ENCODE data around the gene RFC2.

DNA sequence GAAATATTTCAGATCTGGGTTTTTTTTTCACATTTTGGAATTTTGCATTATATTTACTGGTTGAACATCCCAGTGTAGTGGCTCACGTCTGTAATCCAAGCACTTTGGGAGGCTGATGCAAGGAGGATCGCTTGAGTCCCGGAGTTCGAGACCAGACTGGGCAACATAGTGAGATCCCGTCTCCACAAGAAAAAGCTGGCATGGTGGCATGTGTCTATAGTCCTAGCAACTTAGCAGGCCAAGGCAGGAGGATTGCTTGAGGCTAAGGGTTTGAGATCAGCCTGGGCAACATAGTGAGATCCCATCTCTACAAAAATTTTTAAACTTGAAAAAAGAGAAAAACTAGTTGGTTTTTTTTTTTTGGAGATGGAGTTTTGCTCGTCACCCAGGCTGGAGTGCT, 6.0 kb downstream of the RFC2 start:
- TF ChIP-seq TAF1 (IDR thresholded peaks at IDR 0.05; ENCODE audit: low read depth) = no peak
- TF ChIP-seq YY1 (IDR thresholded peaks at IDR 0.05; ENCODE audit: low read depth) = no peak
- TF ChIP-seq RAD21 (IDR thresholded peaks at IDR 0.05; ENCODE audit: low read depth) = no peak
- TF ChIP-seq, protein P1, sequence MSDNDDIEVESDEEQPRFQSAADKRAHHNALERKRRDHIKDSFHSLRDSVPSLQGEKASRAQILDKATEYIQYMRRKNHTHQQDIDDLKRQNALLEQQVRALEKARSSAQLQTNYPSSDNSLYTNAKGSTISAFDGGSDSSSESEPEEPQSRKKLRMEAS (IDR thresholded peaks at IDR 0.05) = no peak
- TF ChIP-seq, protein P2, sequence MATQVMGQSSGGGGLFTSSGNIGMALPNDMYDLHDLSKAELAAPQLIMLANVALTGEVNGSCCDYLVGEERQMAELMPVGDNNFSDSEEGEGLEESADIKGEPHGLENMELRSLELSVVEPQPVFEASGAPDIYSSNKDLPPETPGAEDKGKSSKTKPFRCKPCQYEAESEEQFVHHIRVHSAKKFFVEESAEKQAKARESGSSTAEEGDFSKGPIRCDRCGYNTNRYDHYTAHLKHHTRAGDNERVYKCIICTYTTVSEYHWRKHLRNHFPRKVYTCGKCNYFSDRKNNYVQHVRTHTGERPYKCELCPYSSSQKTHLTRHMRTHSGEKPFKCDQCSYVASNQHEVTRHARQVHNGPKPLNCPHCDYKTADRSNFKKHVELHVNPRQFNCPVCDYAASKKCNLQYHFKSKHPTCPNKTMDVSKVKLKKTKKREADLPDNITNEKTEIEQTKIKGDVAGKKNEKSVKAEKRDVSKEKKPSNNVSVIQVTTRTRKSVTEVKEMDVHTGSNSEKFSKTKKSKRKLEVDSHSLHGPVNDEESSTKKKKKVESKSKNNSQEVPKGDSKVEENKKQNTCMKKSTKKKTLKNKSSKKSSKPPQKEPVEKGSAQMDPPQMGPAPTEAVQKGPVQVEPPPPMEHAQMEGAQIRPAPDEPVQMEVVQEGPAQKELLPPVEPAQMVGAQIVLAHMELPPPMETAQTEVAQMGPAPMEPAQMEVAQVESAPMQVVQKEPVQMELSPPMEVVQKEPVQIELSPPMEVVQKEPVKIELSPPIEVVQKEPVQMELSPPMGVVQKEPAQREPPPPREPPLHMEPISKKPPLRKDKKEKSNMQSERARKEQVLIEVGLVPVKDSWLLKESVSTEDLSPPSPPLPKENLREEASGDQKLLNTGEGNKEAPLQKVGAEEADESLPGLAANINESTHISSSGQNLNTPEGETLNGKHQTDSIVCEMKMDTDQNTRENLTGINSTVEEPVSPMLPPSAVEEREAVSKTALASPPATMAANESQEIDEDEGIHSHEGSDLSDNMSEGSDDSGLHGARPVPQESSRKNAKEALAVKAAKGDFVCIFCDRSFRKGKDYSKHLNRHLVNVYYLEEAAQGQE (IDR thresholded peaks at IDR 0.05; ENCODE audit: low read depth) = no peak
- TF ChIP-seq EP300 (IDR thresholded peaks at IDR 0.05; ENCODE audit: borderline replicate concordance) = no peak
- TF ChIP-seq, protein P3, sequence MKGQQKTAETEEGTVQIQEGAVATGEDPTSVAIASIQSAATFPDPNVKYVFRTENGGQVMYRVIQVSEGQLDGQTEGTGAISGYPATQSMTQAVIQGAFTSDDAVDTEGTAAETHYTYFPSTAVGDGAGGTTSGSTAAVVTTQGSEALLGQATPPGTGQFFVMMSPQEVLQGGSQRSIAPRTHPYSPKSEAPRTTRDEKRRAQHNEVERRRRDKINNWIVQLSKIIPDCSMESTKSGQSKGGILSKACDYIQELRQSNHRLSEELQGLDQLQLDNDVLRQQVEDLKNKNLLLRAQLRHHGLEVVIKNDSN (IDR thresholded peaks at IDR 0.05) = no peak
- no peak for TF ChIP-seq EGR1 (IDR thresholded peaks at IDR 0.05)
- TF ChIP-seq FOXM1 (IDR thresholded peaks at IDR 0.05; ENCODE audit: borderline replicate concordance, low read depth) = no peak
- TF ChIP-seq CREB1 (IDR thresholded peaks at IDR 0.05; ENCODE audit: low read depth) = no peak
- no peak for TF ChIP-seq NFIC (IDR thresholded peaks at IDR 0.05)
- no peak for TF ChIP-seq ZBTB7A (IDR thresholded peaks at IDR 0.05; ENCODE audit: low read depth)
- no peak for TF ChIP-seq TCF12 (IDR thresholded peaks at IDR 0.05; ENCODE audit: low read depth)
- no peak for TF ChIP-seq TEAD4 (IDR thresholded peaks at IDR 0.05)
